CD4-positive, alpha-beta T cell treated with Interleukin-12 subunit alpha and Interleukin-12 subunit beta, for 1 hour (primary cell): Measurements from ENCODE around the gene RPL10.
A peak's percentile ranks its signal among the peaks of the same experiment; 100 is the strongest.
"Not testable (repeated sequence)": the region's sequence is repeated elsewhere in the genome, so short reads cannot be mapped to it uniquely, and the experiment has no call there.

Source experiments
- DNase-seq: peaks from one replicate; pipeline ENCODE4 v3.0.0-alpha.2; 2020

The RPL10 gene

DNA sequence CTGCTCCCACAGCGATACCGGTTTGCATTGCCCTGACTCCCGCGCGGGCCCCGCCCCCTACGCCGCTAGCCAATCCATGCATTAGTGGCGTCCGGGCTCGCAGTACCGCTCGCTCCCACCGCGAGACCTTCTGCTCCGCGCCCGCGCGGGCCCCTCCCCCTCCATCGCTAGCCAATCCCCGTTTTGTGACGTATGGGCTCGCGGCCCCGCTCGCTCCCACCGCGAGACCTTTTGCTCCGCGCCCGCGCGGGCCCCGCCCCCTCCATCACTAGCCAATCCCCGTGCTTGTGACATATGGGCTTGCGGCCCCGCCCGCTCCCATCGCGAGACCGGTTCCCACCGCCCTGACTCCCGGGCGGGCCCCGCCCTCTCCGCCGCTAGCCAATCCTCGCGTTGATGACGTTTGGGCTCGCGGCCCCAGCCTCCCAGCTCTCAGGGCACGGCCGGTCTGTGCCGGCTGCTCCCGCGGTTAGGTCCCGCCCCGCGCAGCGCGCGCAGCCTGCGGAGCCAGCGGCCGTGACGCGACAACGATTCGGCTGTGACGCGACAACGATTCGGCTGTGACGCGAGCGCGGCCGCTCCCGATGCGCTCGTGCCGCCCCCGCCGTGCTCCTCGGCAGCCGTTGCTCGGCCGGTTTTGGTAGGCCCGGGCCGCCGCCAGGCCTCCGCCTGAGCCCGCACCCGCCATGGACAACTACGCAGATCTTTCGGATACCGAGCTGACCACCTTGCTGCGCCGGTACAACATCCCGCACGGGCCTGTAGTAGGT is 19.2 kb upstream of the RPL10 start, which contains the start of gene EMD:
Gene EMD, plus strand, starts transcription at position 497 of the 770 bp plus-strand sequence. Its CDS starts 190 bp downstream, at position 687.
- peak; percentile 97 for DNase-seq

DNA sequence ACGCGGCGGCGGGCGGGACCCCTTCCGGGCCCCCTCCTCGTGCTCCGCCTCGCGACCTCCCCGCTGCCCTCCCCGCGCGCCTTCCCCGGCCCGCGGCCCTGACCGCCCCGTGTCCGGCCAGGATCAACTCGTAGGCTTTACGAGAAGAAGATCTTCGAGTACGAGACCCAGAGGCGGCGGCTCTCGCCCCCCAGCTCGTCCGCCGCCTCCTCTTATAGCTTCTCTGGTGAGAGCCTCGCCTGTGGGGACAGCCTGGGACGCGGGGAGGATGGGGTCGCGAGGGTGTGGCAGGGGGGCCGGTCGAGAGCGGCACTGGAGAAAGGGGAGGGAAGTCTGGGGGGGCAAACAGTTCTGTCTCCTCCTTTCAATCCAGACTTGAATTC is 18.6 kb upstream of the RPL10 start:
- no peak for DNase-seq

DNA sequence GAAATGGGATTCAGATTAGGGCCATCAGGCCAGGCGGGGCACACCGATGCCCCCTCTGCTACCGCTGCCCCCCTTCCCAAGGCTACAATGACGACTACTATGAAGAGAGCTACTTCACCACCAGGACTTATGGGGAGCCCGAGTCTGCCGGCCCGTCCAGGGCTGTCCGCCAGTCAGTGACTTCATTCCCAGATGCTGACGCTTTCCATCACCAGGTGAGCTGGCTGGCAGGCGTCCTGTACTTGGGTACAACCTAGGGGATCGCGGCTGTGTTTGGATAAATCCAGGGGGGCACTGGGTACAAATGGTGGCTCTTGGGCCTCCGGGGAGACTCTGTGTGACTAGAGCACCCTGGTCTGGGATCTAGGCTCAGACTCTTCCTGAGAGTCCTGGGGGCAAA is 18.0 kb upstream of the RPL10 start:
- no peak for DNase-seq

DNA sequence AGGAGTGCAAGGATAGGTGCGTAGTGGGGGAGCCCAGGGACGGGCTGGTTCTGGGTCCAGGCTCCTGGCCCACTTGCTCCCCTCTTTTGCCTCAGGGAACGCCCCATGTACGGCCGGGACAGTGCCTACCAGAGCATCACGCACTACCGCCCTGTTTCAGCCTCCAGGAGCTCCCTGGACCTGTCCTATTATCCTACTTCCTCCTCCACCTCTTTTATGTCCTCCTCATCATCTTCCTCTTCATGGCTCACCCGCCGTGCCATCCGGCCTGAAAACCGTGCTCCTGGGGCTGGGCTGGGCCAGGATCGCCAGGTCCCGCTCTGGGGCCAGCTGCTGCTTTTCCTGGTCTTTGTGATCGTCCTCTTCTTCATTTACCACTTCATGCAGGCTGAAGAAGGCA is 17.4 kb upstream of the RPL10 start:
- DNase-seq: no peak

DNA sequence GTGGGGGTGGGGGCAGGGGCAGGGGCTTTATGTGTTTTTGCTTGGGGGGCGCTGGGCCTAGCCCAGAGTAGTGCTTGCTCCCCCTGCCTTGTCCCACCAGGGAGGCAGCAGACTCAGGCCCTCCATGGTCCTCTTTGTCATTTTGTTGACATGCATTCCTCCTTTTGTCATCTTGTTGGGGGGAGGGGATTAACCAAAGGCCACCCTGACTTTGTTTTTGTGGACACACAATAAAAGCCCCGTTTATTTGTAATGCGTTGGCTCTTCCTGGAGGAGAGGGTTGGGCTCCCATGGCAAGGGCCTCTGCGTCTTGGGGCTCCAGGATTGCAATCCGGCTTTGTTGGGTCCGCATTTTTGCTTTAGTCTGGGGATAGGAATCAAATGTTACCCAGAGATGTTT is 16.9 kb upstream of the RPL10 start:
- no peak for DNase-seq

DNA sequence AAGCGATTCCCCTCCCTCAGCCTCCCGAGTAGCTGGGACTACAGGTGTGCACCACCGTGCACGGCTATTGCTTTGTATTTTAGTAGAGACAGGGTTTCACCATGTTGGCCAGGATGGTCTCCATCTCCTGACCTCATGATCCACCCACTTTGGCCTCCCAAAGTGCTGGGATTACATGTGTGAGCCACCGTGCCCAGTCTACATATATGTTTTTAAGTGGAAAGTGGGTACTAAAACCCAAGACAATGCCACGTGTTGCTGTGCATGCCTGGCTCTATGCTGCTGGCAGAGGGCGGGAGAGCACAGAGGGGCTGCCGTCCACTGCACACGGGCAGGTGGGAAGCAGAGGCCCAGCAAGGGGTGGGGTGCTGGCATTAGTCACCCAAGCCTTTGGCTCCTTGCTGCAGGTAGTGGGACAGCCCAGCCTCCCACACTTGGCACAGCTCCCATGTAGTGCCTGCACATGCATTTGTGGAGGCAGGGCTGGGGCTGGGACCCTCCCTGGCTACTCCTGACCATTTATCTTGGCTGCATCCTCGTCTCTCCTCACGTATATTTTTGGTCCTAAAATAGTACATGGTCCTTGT is 15.6 kb upstream of the RPL10 start:
- no peak for DNase-seq

DNA sequence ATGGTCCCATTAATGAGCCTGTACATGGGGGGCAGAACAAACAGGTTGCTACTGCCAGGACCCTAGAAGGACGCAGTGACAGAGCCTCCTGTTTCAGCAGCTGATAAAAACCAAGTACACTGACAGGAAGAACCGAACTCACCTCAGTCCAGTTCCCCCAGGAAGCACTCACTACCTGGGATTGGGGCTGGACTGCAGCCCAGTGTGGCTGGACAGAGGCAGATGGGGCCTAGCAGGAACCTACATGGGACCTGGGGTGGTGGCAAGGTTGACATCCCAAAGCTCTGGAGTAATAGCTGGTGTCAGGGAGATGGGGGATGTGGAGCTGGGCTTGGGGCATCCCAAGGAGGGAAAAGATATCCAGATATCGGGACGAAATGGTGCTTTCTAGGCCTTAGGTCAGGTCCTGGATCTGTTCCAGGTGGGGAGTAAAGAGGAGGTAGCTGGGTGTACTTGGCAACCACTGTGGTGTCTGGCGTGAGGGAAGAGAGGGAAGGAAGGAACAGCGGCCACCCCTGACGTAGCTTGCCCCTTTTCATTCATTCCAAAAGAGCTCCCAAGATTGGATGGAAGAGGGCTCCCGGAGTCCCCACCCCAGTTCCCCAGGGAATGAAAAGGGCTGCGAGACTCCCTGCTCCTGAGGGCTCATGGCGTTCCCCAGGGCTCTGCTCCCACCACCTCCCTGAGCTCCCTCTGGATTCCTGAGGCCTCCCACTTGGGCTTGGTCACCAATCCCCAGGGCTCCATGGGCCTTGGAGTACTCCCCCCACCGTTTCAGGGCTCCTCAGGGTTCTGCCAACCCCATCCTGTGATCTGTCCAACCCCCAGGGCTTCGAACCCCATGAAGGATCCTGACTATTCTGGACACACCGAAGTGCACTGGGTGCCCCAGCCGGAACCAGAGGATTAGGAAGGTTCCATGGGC is 14.6 kb upstream of the RPL10 start:
- DNase-seq: no peak

DNA sequence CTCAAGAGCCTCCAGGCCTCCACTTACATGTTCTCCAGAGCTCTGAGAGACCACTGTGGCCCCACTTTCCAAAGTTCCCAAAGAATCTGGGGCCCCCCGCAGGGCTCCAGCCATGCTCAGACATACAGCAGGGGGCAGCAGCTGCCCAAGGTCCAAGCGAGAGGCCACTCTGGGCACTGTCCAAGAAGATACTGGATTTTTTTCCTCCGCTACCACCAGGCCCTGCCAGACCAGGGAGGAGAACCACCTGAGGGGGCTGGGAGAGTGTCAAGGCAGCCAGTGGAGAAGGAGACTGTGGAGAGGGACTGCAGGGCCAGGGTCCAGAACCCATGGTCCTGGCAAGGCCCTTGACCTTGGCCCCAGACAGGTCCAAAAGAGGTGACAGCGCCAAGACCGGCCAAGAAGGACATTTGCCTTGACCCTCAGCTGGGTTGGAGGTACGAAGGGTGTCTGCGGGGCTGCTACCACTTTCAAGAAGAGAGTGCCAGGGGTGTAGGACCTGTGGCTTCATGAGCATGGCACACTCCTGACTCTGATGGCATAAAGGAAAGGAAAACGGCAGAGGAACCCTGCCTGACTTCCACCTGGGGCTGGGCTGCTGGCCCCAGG is 13.8 kb upstream of the RPL10 start:
- no peak for DNase-seq

DNA sequence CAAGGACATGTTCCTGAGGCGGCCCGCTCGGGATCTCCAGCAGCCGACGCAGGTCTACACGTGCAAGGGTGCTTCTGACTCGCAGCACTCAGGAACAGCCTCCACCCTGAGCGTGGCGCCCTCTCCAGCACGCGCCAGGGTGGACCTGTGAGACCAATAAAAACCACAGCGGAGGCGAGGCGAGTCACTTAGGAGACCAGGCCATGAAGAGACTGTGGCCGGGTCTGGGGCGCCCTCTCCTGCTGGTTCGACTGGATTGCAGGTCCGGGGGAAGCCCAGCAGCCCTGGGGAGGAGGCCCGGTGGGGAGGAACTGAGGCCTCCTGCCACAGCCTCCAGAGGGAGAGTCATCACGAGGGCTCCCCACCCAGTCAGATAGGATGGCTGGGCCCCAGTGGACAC is 10.1 kb upstream of the RPL10 start:
- DNase-seq: not testable (repeated sequence)

DNA sequence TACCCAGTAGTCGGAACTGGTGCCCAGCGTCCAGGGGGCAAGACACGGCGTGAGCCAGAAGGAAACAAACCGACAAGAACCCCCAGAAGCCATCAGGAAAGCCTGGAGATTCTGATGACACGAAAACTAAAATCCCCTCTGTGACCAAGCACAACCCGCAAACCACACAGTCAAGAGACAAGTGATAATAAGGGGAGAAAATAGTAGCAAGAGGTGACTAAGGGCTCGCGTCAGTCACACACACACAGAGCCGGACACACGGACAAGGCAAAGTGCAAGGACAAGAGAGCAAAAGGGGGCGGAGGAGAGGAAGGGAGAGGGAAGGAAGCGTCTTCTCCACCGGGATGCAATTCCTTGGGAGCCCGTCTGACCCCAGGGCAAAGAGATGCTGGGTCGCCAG is 9.5 kb upstream of the RPL10 start:
- not testable (repeated sequence) for DNase-seq

DNA sequence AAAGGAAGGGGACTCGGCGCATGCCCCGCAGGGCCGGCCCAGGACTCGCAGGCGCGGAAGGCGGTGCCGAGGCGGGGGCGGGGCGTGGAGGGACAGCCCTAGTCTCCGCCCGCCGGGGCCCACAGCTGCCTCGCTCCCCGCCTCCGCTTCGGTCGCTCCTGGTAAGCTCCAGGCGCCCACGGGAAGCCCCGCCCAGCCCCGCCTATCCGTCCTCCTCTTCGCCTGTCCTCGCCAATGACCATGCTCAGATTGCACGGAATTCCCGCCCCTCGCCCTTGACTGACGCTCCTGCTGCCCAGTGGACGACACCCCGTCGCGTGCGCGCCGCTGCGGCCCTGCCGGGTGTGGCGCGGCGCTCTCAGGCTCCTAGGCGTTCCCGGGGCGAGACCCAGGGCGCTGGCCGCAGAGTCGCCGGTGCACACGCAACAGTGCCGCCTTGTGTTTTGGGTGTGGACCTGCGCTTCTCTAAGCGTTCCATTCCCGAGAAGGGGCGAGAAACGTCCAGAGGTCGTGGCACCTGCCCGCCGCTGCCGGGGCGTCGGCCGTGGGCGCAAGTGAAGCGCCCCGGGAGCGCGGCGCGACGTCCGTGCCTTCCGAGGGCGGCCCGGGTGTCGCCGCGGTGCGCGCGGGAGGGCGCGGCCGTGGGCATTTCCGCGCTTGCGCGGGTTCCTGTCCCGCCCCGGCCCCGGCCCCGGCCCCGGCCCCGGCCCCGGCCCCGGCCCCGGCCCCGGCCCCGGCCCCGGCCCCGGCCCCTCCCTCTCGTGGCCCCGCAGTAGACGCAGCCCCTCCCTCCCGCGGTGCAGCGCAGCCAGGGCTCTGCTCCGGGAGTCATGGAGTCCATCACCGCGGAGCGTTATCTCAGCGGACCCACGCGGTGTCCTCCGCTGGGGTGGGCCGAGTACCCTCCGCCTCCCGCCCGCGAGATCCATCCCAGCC is 8.1 kb upstream of the RPL10 start:
- not testable (repeated sequence) for DNase-seq

DNA sequence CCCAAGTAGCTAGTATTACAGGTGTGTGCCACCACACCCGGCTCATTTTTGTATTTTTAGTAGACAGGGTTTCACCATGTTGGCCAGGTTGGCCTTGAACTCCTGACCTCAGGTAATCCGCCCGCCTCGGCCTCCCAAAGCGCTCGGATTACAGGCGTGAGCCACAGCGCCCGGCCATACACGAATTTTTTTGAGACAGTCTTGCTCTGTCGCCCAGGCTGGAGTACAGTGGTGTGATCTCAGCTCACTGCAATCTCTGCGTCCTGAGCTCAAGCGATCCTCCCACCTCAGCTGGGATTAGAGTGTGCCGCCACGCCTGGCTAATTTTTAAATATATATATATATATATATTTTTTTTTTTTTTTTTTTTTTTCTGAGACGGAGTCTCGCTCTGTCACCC is 1.8 kb upstream of the RPL10 start:
- DNase-seq: not testable (repeated sequence)

DNA sequence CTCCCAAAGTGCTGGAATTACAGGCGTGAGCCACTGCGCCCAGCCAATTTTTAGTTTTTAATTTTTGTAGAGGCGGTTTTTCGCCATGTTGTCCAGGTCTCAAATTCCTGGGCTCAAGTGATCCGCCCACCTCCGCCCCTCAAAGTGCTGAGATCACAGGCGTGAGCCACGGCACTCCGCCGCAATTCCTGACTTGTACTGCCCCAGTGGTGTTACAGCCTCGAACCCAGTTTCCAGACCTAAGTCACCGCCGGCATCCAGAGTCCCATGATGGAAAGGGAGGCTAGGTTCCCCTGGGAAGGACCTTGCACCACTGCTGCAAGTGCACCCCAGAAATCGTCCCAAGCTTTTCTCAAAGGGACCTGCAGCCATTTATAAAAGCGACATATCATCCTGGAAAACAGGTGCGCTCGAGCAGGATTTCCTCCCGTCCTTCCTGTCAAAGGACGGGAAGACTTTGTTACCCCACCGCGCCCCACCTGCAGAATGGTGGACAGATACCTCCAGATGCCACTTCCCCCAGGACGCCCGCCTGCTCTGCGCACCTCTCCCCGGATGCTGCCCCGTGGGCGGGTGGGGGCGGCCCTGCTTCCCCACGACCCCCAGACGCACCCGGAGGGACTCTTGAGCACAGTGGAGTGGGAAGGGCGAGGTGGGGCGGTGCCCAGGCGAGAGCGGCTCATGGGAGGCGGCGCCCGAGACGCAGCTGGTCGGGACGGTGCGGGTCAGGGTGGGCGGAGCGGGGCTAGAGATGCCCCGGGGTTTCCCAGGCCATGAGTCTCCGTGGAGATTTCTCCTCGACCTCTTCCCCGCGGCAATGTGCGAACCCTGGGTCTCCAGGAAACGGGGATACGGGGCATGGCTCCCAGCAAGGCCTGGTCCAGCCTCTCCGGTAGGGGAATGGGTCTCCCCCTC is 947 bp upstream of the RPL10 start:
- peak; percentile 58 for DNase-seq

DNA sequence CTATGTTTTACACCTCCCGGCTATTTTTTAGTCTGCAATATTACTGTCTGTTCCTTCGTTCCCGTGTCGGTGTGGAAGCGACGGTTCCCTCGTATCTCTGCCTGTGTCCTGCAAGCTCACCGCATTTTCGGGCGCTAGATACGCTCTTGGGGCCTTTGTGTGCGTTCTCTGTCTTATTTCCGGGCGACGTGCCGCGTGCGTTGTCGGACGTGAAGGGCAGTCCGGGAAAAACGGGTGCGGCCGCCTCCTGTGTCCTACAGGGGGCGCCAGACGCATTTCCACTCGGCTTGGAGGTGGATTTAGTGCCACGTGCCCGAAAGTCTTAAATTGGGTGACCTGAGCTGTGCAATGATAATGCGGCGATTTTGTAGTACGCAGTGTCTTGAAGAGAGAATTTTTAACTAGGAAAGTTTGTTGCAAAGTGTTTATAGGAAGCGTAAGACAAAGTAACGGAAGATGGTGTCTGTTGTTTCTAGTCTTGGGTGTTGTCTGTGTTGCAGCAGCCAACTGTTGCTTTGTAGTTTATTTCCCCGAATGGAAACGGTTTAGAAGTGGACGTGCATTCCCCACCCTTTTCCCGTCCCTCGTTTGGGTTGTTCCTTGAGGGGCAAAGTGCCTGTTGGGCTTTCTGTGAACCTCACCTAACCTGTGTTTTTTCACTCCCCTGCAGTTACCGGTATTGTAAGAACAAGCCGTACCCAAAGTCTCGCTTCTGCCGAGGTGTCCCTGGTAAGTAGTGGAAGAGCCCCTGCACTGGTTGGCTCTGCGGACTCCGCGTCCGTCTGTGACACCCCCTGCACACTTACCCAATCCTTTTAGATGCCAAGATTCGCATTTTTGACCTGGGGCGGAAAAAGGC is 720 bp downstream of the RPL10 start:
- DNase-seq: peak; percentile 87

DNA sequence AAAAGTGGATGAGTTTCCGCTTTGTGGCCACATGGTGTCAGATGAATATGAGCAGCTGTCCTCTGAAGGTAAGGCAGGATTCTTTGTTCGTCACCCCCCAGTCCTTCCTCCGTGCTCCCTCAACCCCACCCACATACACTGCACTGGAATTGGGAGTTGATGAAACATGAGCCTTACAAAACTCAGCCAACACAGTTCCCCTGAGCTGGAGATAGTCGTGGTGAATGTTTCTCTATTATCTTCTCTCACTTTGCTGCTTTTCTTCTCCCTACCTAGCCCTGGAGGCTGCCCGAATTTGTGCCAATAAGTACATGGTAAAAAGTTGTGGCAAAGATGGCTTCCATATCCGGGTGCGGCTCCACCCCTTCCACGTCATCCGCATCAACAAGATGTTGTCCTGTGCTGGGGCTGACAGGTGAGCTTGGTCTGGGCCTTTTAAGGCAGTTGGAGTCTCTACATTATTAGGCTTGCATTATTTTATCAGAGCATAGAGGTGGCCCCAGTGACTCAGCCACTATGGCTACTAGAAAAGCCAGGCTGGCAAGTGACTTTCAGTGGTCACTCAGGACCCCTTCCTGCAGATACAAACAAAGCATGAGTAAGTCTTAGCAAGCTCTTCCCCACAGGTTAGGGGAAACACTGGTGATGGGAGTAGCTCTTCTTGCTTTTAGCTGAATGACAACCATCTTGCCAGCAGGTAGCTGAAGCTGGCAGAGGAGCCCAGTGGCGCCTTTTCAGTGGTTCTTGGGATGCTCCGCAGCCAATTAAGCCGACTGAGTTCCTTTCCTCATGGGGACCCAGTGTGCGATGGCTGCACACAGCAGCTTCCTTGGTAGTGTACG is 1.6 kb downstream of the RPL10 start:
- DNase-seq: no peak

DNA sequence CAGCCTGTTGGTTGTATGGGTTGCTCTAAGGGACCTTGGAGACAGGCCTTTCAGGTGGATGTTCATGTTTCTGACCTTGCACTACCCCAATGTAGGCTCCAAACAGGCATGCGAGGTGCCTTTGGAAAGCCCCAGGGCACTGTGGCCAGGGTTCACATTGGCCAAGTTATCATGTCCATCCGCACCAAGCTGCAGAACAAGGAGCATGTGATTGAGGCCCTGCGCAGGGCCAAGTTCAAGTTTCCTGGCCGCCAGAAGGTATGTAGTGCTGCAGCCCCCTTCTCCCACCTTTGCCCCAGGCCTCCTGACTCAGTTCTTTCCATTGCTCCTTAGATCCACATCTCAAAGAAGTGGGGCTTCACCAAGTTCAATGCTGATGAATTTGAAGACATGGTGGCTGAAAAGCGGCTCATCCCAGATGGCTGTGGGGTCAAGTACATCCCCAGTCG is 2.2 kb downstream of the RPL10 start:
- DNase-seq: not testable (repeated sequence)

DNA sequence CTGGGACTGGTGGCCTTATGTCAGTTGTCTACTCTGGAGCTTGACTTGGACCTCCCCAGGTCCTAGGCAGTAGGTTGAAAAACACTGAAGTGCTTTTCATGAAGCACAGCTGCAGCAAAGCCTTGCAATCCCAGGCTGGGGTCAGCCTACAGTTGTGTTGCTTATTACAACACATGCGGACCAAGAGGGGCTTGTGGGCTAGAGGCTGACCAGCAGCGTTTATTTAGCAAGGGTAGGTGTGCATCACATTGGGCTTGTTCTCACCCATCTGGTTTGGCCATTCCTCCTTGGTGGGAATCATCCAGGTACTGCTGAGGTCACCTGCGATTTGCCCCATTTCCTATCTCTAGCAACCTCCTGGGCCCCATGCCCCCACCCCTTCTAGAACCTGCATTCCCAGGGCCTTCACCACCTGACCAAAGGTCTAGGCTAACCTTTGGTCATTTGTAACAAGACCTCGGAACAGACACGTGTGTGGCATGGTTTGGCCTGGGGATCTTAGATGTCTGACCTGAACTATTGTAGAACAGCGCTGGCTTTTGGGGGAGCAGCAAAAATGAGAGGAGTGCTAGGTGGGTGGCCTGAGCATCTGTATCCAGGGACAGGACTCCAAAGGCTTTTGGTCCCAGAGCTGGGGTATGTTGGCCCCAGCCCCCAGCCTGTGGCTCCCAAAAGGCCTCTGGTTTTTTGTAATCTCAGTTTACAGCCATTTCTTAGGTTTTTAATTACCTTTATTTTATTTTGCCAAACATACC is 3.0 kb downstream of the RPL10 start:
- DNase-seq: no peak
